A549 (cell line): ENCODE measurements around the gene LRRC7. TPM values are rescaled to one million over a fixed set of nuclear protein-coding genes. Genes with fewer than 3 reads are reported as not detected.

Experiments used
- ATAC-seq, 2 experiments: fragments of 200-7000 bp in 1 of 2; fragments of >200 bp in 1 of 2; cut with Nextera tagmentation in 1 of 2; cut with Tn5 transposase in 1 of 2; 3 replicates each; pipeline versions ENCODE4 v1.8.0 to v1.9.1; 2018 to 2020; ENCODE audit warnings: mild to moderate bottlenecking in 1 of 2, moderate library complexity in 1 of 2
- CTCF ChIA-PET: fragments of 300-600 bp; sonication (Branson Sonifier 250); formaldehyde crosslinking; extraction: SDS; loops from one replicate; lab custom pipeline; 2021; ENCODE audit warnings: antibody characterized with exemption, inconsistent platforms; lab: Yijun Ruan, JAX
- POLR2A ChIA-PET: fragments of 350-600 bp; formaldehyde crosslinking; extraction: SDS; loops from one replicate; lab custom pipeline; 2021; ENCODE audit warnings: antibody characterized with exemption, inconsistent platforms; lab: Yijun Ruan, JAX
- DNase-seq, 2 experiments: peaks; one replicate each; pipeline versions ENCODE4 v3.0.0 to v3.0.0-alpha.2; 2011 to 2016; ENCODE audit warnings: low read depth in 1 of 2, low spot score in 1 of 2
- FAIRE-seq: peaks from 2 replicates; lab custom pipeline; 2011; peaks lifted over from hg19 to GRCh38; lab: Jason Lieb, UNC
- H3K27ac ChIP-seq, 2 experiments: fragments of >200 bp; sonication (Bioruptor Twin); formaldehyde crosslinking; 3 replicates each; pipeline ENCODE4 v1.5.1; 2016 to 2017
- H3K4me1 ChIP-seq: fragments of >200 bp; sonication (Bioruptor Twin); formaldehyde crosslinking; 3 replicates; pipeline ENCODE4 v1.6.1; 2016
- H3K4me2 ChIP-seq: fragments of >200 bp; sonication (Bioruptor Twin); formaldehyde crosslinking; 3 replicates; pipeline ENCODE4 v1.6.1; 2016
- H3K4me3 ChIP-seq: fragments of >200 bp; sonication (Bioruptor Twin); formaldehyde crosslinking; 3 replicates; pipeline ENCODE4 v1.5.1; 2016
- H3K9me3 ChIP-seq: fragments of >200 bp; sonication (Bioruptor Twin); formaldehyde crosslinking; 3 replicates; pipeline ENCODE4 v1.6.1; 2016
- CBX8 ChIP-seq: fragments of 200-600 bp; sonication (generic); IDR thresholded peaks from 2 replicates; pipeline ENCODE4 v1.6.1; 2016
- ELK1 ChIP-seq: fragments of 150-350 bp; IDR thresholded peaks from 2 replicates; pipeline ENCODE4 v1.6.1; 2014; ENCODE audit warnings: low read depth, mild to moderate bottlenecking, low read length
- EP300 ChIP-seq, 2 experiments: fragments of >200 bp; sonication (Bioruptor Twin); formaldehyde crosslinking; IDR thresholded peaks; 2 replicates in 1 of 2; 3 replicates in 1 of 2; pipeline ENCODE4 v1.6.1; 2016 to 2017
- FOXS1 ChIP-seq: fragments of 250-450 bp; sonication (Bioruptor Pico); IDR thresholded peaks from 2 replicates; pipeline ENCODE4 v1.5.0; 2020; ENCODE audit warnings: mild to moderate bottlenecking, moderate library complexity
- HEYL ChIP-seq: fragments of 250-450 bp; sonication (Bioruptor Pico); IDR thresholded peaks from 2 replicates; pipeline ENCODE4 v1.8.0; 2021; ENCODE audit warnings: mild to moderate bottlenecking, moderate library complexity
- HOXB13 ChIP-seq: fragments of 250-450 bp; sonication (Bioruptor Pico); IDR thresholded peaks from 2 replicates; pipeline ENCODE4 v1.5.0; 2020; ENCODE audit warnings: low read depth, mild to moderate bottlenecking, moderate library complexity
- JUNB ChIP-seq: fragments of >200 bp; sonication (Bioruptor Twin); formaldehyde crosslinking; IDR thresholded peaks from 2 replicates; pipeline ENCODE4 v1.6.1; 2016
- KDM1A ChIP-seq: fragments of 200-600 bp; sonication (generic); IDR thresholded peaks from 2 replicates; pipeline ENCODE4 v1.6.1; 2016; ENCODE audit warnings: low read depth, mild to moderate bottlenecking
- NR3C1 ChIP-seq: fragments of >200 bp; sonication (Bioruptor Twin); formaldehyde crosslinking; IDR thresholded peaks from 3 replicates; pipeline ENCODE4 v1.6.1; 2017
- PBX3 ChIP-seq: IDR thresholded peaks from 2 replicates; pipeline ENCODE4 v1.6.1; 2012
- PHF8 ChIP-seq: fragments of 200-600 bp; sonication (generic); IDR thresholded peaks from 2 replicates; pipeline ENCODE4 v1.6.1; 2016; ENCODE audit warnings: low read depth, mild to moderate bottlenecking, antibody characterized with exemption, moderate library complexity, borderline replicate concordance
- POLR2A ChIP-seq: IDR thresholded peaks from 2 replicates; pipeline ENCODE4 v1.6.1; 2012; ENCODE audit warnings: mild to moderate bottlenecking, low read length
- RAD21 ChIP-seq, 2 experiments: fragments of >200 bp in 1 of 2; sonication (Bioruptor Twin) in 1 of 2; formaldehyde crosslinking in 1 of 2; IDR thresholded peaks in 1 of 2; conservative IDR thresholded peaks in 1 of 2; 2 replicates in 1 of 2; 3 replicates in 1 of 2; pipeline ENCODE4 v1.6.1; 2012 to 2018; ENCODE audit warnings: inconsistent platforms in 1 of 2
- RARB ChIP-seq: fragments of 250-450 bp; sonication (Bioruptor Pico); IDR thresholded peaks from 2 replicates; pipeline ENCODE4 v1.8.0; 2021; ENCODE audit warnings: mild to moderate bottlenecking, moderate library complexity
- REST ChIP-seq: fragments of 200-600 bp; sonication (generic); IDR thresholded peaks from 2 replicates; pipeline ENCODE4 v1.6.1; 2016; ENCODE audit warnings: antibody characterized with exemption, mild to moderate bottlenecking, moderate library complexity
- SMC3 ChIP-seq: fragments of >200 bp; sonication (Bioruptor Twin); formaldehyde crosslinking; IDR thresholded peaks from 3 replicates; pipeline ENCODE4 v1.6.1; 2018; ENCODE audit warnings: inconsistent platforms
- ZNF302 ChIP-seq: fragments of 250-450 bp; sonication (Bioruptor Pico); IDR thresholded peaks from 2 replicates; pipeline ENCODE4 v1.9.0; 2021; ENCODE audit warnings: inconsistent platforms, mild to moderate bottlenecking, moderate library complexity
- WGBS: methylation state at CpG from one replicate; pipeline ENCODE4 v1.1.6; 2017; ENCODE audit errors: missing lambda C conversion rate; 5-methylcytosine and 5-hydroxymethylcytosine counted together
- polyA plus RNA-seq, 4 experiments: library from polyadenylated mRNA; depleted of rRNA in 3 of 4; stranded (reverse); fragments of >200 nt; fragmentation: RNase III in 1 of 4; extraction: RNeasy Plus Mini Kit Qiagen cat#74134 plus additional on column Dnase treatment in 1 of 4; gene quantifications; 2 replicates in 3 of 4; 3 replicates in 1 of 4; pipeline ENCODE4 v1.2.3, GENCODE V29; 2011 to 2017
- TF ChIP-seq, protein P1 (sequence below): fragments of 250-450 bp; sonication (Bioruptor Pico); IDR thresholded peaks from 2 replicates; pipeline ENCODE4 v1.5.0; 2021; ENCODE audit warnings: mild to moderate bottlenecking, moderate library complexity, borderline replicate concordance
- TF ChIP-seq, protein P2 (sequence below): fragments of >200 bp; sonication (Bioruptor Twin); formaldehyde crosslinking; IDR thresholded peaks from 3 replicates; pipeline ENCODE4 v1.6.1; 2016
- TF ChIP-seq, protein P3 (sequence below): fragments of 250-450 bp; sonication (Bioruptor Pico); IDR thresholded peaks from 2 replicates; pipeline ENCODE4 v1.5.0; 2020; ENCODE audit warnings: low read depth, mild to moderate bottlenecking, moderate library complexity

LRRC7 gene
- polyA plus RNA-seq, 2 of the 4 experiments (the other 2 are of a cell fraction) = not detected

GRCh38 chr1:69911301-69911801, 343.6 kb downstream of the LRRC7 start:
- FAIRE-seq (no peak), DNase-seq (no peak)

More at GRCh38 chr1:69911301-69911801, 343.6 kb downstream of the LRRC7 start:
- H3K4me1 ChIP-seq = no peaks in the 10 kb centered on the region
- ATAC-seq = no peak
- H3K4me3 ChIP-seq = no peak overlapping the region
- WGBS = 9% methylated on average over 1 of the region's 1 CpG
- TF ChIP-seq, protein P1, sequence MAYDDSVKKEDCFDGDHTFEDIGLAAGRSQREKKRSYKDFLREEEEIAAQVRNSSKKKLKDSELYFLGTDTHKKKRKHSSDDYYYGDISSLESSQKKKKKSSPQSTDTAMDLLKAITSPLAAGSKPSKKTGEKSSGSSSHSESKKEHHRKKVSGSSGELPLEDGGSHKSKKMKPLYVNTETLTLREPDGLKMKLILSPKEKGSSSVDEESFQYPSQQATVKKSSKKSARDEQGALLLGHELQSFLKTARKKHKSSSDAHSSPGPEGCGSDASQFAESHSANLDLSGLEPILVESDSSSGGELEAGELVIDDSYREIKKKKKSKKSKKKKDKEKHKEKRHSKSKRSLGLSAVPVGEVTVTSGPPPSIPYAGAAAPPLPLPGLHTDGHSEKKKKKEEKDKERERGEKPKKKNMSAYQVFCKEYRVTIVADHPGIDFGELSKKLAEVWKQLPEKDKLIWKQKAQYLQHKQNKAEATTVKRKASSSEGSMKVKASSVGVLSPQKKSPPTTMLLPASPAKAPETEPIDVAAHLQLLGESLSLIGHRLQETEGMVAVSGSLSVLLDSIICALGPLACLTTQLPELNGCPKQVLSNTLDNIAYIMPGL = no peak
- TF ChIP-seq FOXS1 = no peak
- TF ChIP-seq POLR2A = no peak
- TF ChIP-seq SMC3 = no peak
- TF ChIP-seq PHF8 = no peak
- no peak for TF ChIP-seq JUNB
- TF ChIP-seq EP300 (IDR thresholded peaks at IDR 0.05) = no peak
- no peak for TF ChIP-seq HOXB13 (CRISPR knock-in tag)
- TF ChIP-seq ZNF302 (CRISPR knock-in tag) = no peak
- TF ChIP-seq PBX3 = no peak
- no peak for TF ChIP-seq RARB (CRISPR knock-in tag)
- TF ChIP-seq HEYL (CRISPR knock-in tag) = no peak
- TF ChIP-seq KDM1A = no peak
- TF ChIP-seq, protein P2, sequence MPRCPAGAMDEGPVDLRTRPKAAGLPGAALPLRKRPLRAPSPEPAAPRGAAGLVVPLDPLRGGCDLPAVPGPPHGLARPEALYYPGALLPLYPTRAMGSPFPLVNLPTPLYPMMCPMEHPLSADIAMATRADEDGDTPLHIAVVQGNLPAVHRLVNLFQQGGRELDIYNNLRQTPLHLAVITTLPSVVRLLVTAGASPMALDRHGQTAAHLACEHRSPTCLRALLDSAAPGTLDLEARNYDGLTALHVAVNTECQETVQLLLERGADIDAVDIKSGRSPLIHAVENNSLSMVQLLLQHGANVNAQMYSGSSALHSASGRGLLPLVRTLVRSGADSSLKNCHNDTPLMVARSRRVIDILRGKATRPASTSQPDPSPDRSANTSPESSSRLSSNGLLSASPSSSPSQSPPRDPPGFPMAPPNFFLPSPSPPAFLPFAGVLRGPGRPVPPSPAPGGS = no peak
- no peak for TF ChIP-seq RAD21 (conservative IDR thresholded peaks at IDR 0.05 in 1 of 2, IDR thresholded peaks at IDR 0.05 in 1 of 2)
- no peak for TF ChIP-seq ELK1
- TF ChIP-seq, protein P3, sequence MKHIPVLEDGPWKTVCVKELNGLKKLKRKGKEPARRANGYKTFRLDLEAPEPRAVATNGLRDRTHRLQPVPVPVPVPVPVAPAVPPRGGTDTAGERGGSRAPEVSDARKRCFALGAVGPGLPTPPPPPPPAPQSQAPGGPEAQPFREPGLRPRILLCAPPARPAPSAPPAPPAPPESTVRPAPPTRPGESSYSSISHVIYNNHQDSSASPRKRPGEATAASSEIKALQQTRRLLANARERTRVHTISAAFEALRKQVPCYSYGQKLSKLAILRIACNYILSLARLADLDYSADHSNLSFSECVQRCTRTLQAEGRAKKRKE (CRISPR knock-in tag) = no peak
- TF ChIP-seq CBX8 = no peak
- no peak for TF ChIP-seq REST
- no peak for TF ChIP-seq NR3C1
- ChIA-PET CTCF (no interaction called here), POLR2A (no interaction called here)
- no peaks in the 10 kb centered on the region for H3K9me3 ChIP-seq
- no peak overlapping the region for H3K4me2 ChIP-seq
- no peak overlapping the region for H3K27ac ChIP-seq
